Choroid plexus epithelial cell (primary cell): ENCODE results near the gene C21orf58.

Source experiments
- DNase-seq: peaks from one replicate; pipeline ENCODE4 v3.0.0-alpha.2; 2010; ENCODE audit warnings: low read depth
- H3K4me3 ChIP-seq: 2 replicates; pipeline ENCODE4 v1.5.1; 2011; ENCODE audit warnings: low read depth, mild to moderate bottlenecking, control low read depth, low read length, moderate library complexity
- CTCF ChIP-seq: conservative IDR thresholded peaks from 2 replicates; pipeline ENCODE4 v1.5.1; 2011; ENCODE audit warnings: low read depth, mild to moderate bottlenecking, control low read depth, inconsistent platforms, low read length, moderate library complexity

The C21orf58 gene

DNA sequence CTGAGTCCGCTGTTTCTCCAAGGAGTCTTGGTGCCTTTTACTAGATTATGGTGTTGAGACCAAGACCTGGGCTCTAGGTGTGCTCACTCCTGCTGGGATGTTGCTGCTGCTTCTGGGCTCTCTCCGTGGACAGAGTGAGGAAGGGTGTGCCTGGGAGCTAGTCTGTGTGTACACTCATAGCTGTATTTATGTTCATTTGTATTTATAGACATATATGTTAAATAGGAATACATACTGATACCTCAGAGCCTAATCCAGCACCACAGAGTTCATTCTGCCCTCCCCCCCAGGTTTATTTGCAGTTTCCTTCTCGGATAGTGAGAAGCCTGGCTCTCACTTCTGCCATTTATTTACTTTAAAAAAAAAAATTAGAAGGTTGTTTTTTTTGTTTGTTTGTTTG, 12.9 kb upstream of the C21orf58 start:
- no peak for TF ChIP-seq CTCF
- H3K4me3 ChIP-seq = no peak overlapping the region
- DNase-seq = no peak

- no peak for TF ChIP-seq CTCF
Measured at GRCh38 chr21:46334351-46335140, 10.9 kb upstream of the C21orf58 start.

DNA sequence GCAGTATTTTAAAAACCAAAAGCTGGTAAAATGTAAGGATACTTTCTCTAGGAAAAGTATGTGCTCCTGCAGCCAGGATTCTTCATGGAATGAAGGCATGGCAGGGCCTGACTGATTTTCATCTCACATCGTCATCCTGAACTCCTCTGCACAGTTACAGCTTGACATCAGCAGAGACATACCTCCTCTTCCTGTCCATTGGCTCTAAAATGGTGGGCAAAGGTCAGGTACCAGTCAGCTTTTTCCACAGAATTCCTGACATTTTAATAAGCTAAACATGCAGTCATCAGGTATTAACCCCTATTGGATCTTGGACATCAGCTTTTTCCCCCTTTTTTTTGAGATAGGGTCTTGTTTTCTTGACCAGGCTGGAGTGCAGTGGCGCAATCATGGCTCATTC, 6.1 kb upstream of the C21orf58 start:
- no peak for TF ChIP-seq CTCF
- DNase-seq = no peak
- no peak overlapping the region for H3K4me3 ChIP-seq

More at GRCh38 chr21:46334351-46335140, 10.9 kb upstream of the C21orf58 start:
- no peak overlapping the region for H3K4me3 ChIP-seq
- no peak for DNase-seq

DNA sequence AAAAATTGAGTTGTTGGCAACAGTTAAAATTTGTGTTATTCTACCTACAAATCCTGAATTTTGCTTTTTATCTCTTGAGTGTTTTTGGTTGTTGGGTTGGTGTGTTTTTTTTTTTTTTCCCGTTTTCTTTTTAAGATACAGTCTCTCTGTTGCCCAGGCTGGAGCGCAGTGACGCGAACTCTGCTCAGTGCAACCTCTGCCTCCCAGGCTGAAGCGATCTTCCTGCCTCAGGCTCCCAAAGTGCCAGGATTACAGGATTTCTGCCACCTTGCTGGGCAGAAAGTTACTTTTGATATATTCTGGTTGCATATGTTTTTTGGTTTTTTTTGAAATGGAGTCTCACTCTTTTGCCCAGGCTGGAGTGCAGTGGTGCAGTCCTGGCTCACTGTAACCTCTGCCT, 4.5 kb upstream of the C21orf58 start:
- TF ChIP-seq CTCF = no peak
- DNase-seq = no peak
- no peak overlapping the region for H3K4me3 ChIP-seq

GRCh38 chr21:46327711-46328110, 4.0 kb upstream of the C21orf58 start:
- no peak for DNase-seq
- no peak for TF ChIP-seq CTCF
- H3K4me3 ChIP-seq = no peak overlapping the region

GRCh38 chr21:46326110-46326703, 2.5 kb upstream of the C21orf58 start:
- no peak for DNase-seq
- H3K4me3 ChIP-seq = no peak overlapping the region
- TF ChIP-seq CTCF = no peak
